H1 (cell line): ENCODE measurements around the gene PRR4. TPM values are rescaled to one million over a fixed set of nuclear protein-coding genes. Genes with fewer than 3 reads are reported as not detected.

ENCODE experiments used
- CTCF ChIA-PET: fragments of 300-600 bp; sonication (Branson Sonifier 250); formaldehyde crosslinking; loops from one replicate; lab custom pipeline; 2021; ENCODE audit not compliant: partially characterized antibody; lab: Charles Lee
- POLR2A ChIA-PET: fragments of 300-600 bp; sonication (Branson Sonifier 250); formaldehyde crosslinking; loops from one replicate; lab custom pipeline; 2021; ENCODE audit warnings: inconsistent platforms; ENCODE audit not compliant: partially characterized antibody; lab: Charles Lee
- DNase-seq, 2 experiments: peaks; one replicate each; pipeline versions ENCODE4 v3.0.0 to v3.0.0-alpha.2; 2010 to 2022; ENCODE audit warnings: low spot score in 2 of 2, low read depth in 1 of 2, mixed read lengths in 1 of 2
- FAIRE-seq: peaks from 2 replicates; lab custom pipeline; 2011; peaks lifted over from hg19 to GRCh38; lab: Jason Lieb, UNC
- H2AFZ ChIP-seq: 2 replicates; pipeline ENCODE4 v1.8.1; 2012; ENCODE audit warnings: low read length, inconsistent platforms
- H2AK5ac ChIP-seq: 2 replicates; pipeline ENCODE4 v1.6.1; 2013; ENCODE audit warnings: low read depth, low read length
- H2BK120ac ChIP-seq: replicated peaks from 2 replicates; pipeline ENCODE3; 2013; ENCODE audit warnings: low read depth, low read length, inconsistent platforms
- H2BK12ac ChIP-seq: 2 replicates; pipeline ENCODE4 v1.6.1; 2013; ENCODE audit warnings: low read depth, low read length
- H2BK15ac ChIP-seq: 2 replicates; pipeline ENCODE4 v1.6.1; 2013; ENCODE audit warnings: low read length
- H2BK20ac ChIP-seq: 2 replicates; pipeline ENCODE4 v1.6.1; 2013; ENCODE audit warnings: low read length
- H2BK5ac ChIP-seq: 2 replicates; pipeline ENCODE4 v1.6.1; 2013; ENCODE audit warnings: low read depth, low read length
- H3K14ac ChIP-seq: 2 replicates; pipeline ENCODE4 v1.6.1; 2013; ENCODE audit warnings: inconsistent platforms; ENCODE audit not compliant: insufficient read length
- H3K18ac ChIP-seq: 2 replicates; pipeline ENCODE4 v1.6.1; 2013; ENCODE audit warnings: low read length; ENCODE audit errors: extremely low read depth
- H3K23ac ChIP-seq: 2 replicates; pipeline ENCODE4 v1.6.1; 2013; ENCODE audit warnings: inconsistent platforms; ENCODE audit not compliant: insufficient read length
- H3K23me2 ChIP-seq: 2 replicates; pipeline ENCODE4 v1.6.1; 2013; ENCODE audit warnings: low read depth, low read length
- H3K27ac ChIP-seq: 2 replicates; pipeline ENCODE4 v1.6.1; 2011; ENCODE audit warnings: low read depth, low read length, inconsistent platforms
- H3K27me3 ChIP-seq, 4 experiments: replicated peaks in 1 of 4; 1 replicate in 1 of 4; 2 replicates in 3 of 4; pipeline versions ENCODE4 v1.6.1 to v1.8.1; 2011 to 2013; ENCODE audit warnings: low read length in 3 of 4, mild to moderate bottlenecking in 3 of 4, inconsistent platforms in 2 of 4, mixed read lengths in 2 of 4, moderate library complexity in 1 of 4; ENCODE audit not compliant: control insufficient read depth in 3 of 4, insufficient read depth in 3 of 4; ENCODE audit errors: extremely low read depth in 1 of 4
- H3K36me3 ChIP-seq, 4 experiments: 2 replicates each; pipeline versions ENCODE4 v1.6.1 to v1.8.1; 2011 to 2013; ENCODE audit warnings: mild to moderate bottlenecking in 4 of 4, low read length in 3 of 4, moderate library complexity in 2 of 4, control low read depth in 1 of 4, inconsistent platforms in 1 of 4; ENCODE audit not compliant: insufficient read depth in 4 of 4, control insufficient read depth in 2 of 4
- H3K4ac ChIP-seq: replicated peaks from 2 replicates; pipeline ENCODE3; 2013; ENCODE audit warnings: low read length, low read depth, mixed read lengths, inconsistent platforms; ENCODE audit not compliant: insufficient read length
- H3K4me1 ChIP-seq, 4 experiments: replicated peaks in 1 of 4; 1 replicate in 1 of 4; 2 replicates in 3 of 4; pipeline versions ENCODE4 v1.6.1 to v1.8.1; 2011 to 2013; ENCODE audit warnings: low read length in 3 of 4, inconsistent platforms in 2 of 4, mixed read lengths in 1 of 4; ENCODE audit not compliant: insufficient read depth in 4 of 4, control insufficient read depth in 3 of 4
- H3K4me2 ChIP-seq, 2 experiments: 2 replicates each; pipeline versions ENCODE4 v1.6.1 to v1.8.1; 2011 to 2013; ENCODE audit warnings: low read depth in 2 of 2, low read length in 2 of 2, control low read depth in 1 of 2, inconsistent platforms in 1 of 2, mild to moderate bottlenecking in 1 of 2; ENCODE audit not compliant: insufficient read depth in 1 of 2
- H3K4me3 ChIP-seq, 4 experiments: fragments of 200-600, 300-600 bp in 1 of 4; sonication (generic), shearing (Covaris generic), sonication (Bioruptor Twin) in 1 of 4; 2 replicates each; pipeline versions ENCODE4 v1.5.1 to v1.8.1; 2011 to 2016; ENCODE audit warnings: low read length in 4 of 4, low read depth in 3 of 4, control low read depth in 2 of 4, inconsistent platforms in 2 of 4, mild to moderate bottlenecking in 2 of 4, mixed read lengths in 1 of 4, moderate library complexity in 1 of 4; ENCODE audit not compliant: insufficient read depth in 2 of 4; ENCODE audit errors: extremely low read depth in 1 of 4
- H3K56ac ChIP-seq: replicated peaks from 2 replicates; pipeline ENCODE3; 2013; ENCODE audit warnings: low read depth, mild to moderate bottlenecking, mixed read lengths, low read length, inconsistent platforms; ENCODE audit not compliant: insufficient read length
- H3K79me1 ChIP-seq: 2 replicates; pipeline ENCODE4 v1.6.1; 2013; ENCODE audit warnings: low read depth, low read length, control low read depth
- H3K79me2 ChIP-seq, 2 experiments: 2 replicates each; pipeline versions ENCODE4 v1.6.1 to v1.8.1; 2012 to 2013; ENCODE audit warnings: low read length in 2 of 2, mild to moderate bottlenecking in 2 of 2, inconsistent platforms in 1 of 2; ENCODE audit not compliant: insufficient read depth in 2 of 2, control insufficient read depth in 1 of 2
- H3K9ac ChIP-seq, 4 experiments: replicated peaks in 1 of 4; 1 replicate in 1 of 4; 2 replicates in 3 of 4; pipeline versions ENCODE4 v1.6.1 to v1.8.1; 2011 to 2013; ENCODE audit warnings: low read depth in 3 of 4, low read length in 3 of 4, control low read depth in 2 of 4, mild to moderate bottlenecking in 2 of 4, moderate library complexity in 2 of 4, inconsistent platforms in 1 of 4; ENCODE audit errors: extremely low read depth in 1 of 4
- H3K9me3 ChIP-seq, 2 experiments: 2 replicates each; pipeline versions ENCODE4 v1.6.1 to v1.8.1; 2012 to 2013; ENCODE audit warnings: mild to moderate bottlenecking in 2 of 2, moderate library complexity in 2 of 2, control low read depth in 1 of 2, inconsistent platforms in 1 of 2, low read depth in 1 of 2, low read length in 1 of 2, mixed read lengths in 1 of 2; ENCODE audit not compliant: insufficient read depth in 2 of 2
- H4K20me1 ChIP-seq, 2 experiments: replicated peaks in 1 of 2; 2 replicates each; pipeline versions ENCODE3 to v1.8.1; 2011 to 2013; ENCODE audit warnings: inconsistent platforms in 2 of 2, low read length in 2 of 2, mild to moderate bottlenecking in 1 of 2; ENCODE audit not compliant: insufficient read depth in 2 of 2, control insufficient read depth in 1 of 2
- H4K5ac ChIP-seq: 2 replicates; pipeline ENCODE4 v1.6.1; 2013; ENCODE audit warnings: low read length, low read depth, mixed read lengths, inconsistent platforms; ENCODE audit not compliant: insufficient read length
- H4K8ac ChIP-seq: 2 replicates; pipeline ENCODE4 v1.8.0; 2013; ENCODE audit warnings: mild to moderate bottlenecking, moderate library complexity, low read length, inconsistent platforms; ENCODE audit not compliant: insufficient read depth; ENCODE audit errors: extremely low read depth
- H4K91ac ChIP-seq: replicated peaks from 2 replicates; pipeline ENCODE3; 2013; ENCODE audit warnings: low read length, mixed read lengths, inconsistent platforms; ENCODE audit not compliant: insufficient read length
- CBX5 ChIP-seq: fragments of 300-800, 300-1000 bp; sonication (generic); IDR thresholded peaks from 2 replicates; pipeline ENCODE4 v1.7.1; 2016; ENCODE audit warnings: antibody characterized with exemption, low read length, low read depth
- CEBPB ChIP-seq: IDR thresholded peaks from 2 replicates; pipeline ENCODE4 v1.6.1; 2012; ENCODE audit warnings: low read depth, low read length
- JUND ChIP-seq: IDR thresholded peaks from 2 replicates; pipeline ENCODE4 v1.6.1; 2011; ENCODE audit warnings: mild to moderate bottlenecking, improper control_type of control experiment, low read length
- RAD21 ChIP-seq, 2 experiments: IDR thresholded peaks in 1 of 2; conservative IDR thresholded peaks in 1 of 2; 2 replicates each; pipeline ENCODE4 v1.6.1; 2011; ENCODE audit warnings: low read depth in 2 of 2, low read length in 2 of 2, improper control_type of control experiment in 1 of 2, inconsistent platforms in 1 of 2, mild to moderate bottlenecking in 1 of 2, moderate library complexity in 1 of 2
- RNF2 ChIP-seq: fragments of 200-900, 300-1000 bp; sonication (generic); IDR thresholded peaks from 2 replicates; pipeline ENCODE4 v1.7.1; 2016; ENCODE audit warnings: borderline replicate concordance, low read depth, mild to moderate bottlenecking, antibody characterized with exemption, low read length; ENCODE audit not compliant: poor library complexity, severe bottlenecking; ENCODE audit errors: missing control alignments
- SIN3A ChIP-seq, 2 experiments: IDR thresholded peaks in 1 of 2; conservative IDR thresholded peaks in 1 of 2; 2 replicates each; pipeline ENCODE4 v1.6.1; 2011 to 2012; ENCODE audit warnings: low read length in 2 of 2, improper control_type of control experiment in 1 of 2, low read depth in 1 of 2, mild to moderate bottlenecking in 1 of 2
- SIRT6 ChIP-seq: IDR thresholded peaks from one replicate; pipeline ENCODE4 v1.7.1; 2012; ENCODE audit warnings: low read length, inconsistent platforms
- TAF1 ChIP-seq: IDR thresholded peaks from 2 replicates; pipeline ENCODE4 v1.6.1; 2011; ENCODE audit warnings: mild to moderate bottlenecking, low read depth, low read length
- WGBS, 2 experiments: shearing (Covaris generic) in 1 of 2; methylation state at CpG; one replicate each; pipeline versions ENCODE4 v1.1.6 to v1.1.7; 2013 to 2015; ENCODE audit warnings: low lambda C conversion rate in 2 of 2, mixed read lengths in 2 of 2, inconsistent platforms in 1 of 2, low coverage in 1 of 2, missing lambda C conversion rate in 1 of 2; ENCODE audit not compliant: insufficient replicate concordance in 2 of 2, insufficient coverage in 1 of 2, insufficient read length in 1 of 2; ENCODE audit errors: extremely low coverage in 1 of 2, missing lambda C conversion rate in 1 of 2; 5-methylcytosine and 5-hydroxymethylcytosine counted together
- polyA plus RNA-seq, 7 experiments: library from polyadenylated mRNA; depleted of rRNA in 3 of 7; stranded (reverse) in 5 of 7; unstranded in 2 of 7; fragments of >200 nt in 5 of 7; fragments of 200-250 nt in 2 of 7; gene quantifications; 1 replicate in 5 of 7; 2 replicates in 1 of 7; 4 replicates in 1 of 7; pipeline versions ENCODE4 v1.2.1 to v1.2.3, GENCODE V29; 2011 to 2013; ENCODE audit warnings: missing spikeins in 2 of 7, mixed read lengths in 2 of 7
- total RNA-seq: library from RNA; stranded (reverse); fragmentation: NEBNext Ultra II Directional; extraction: Animal tissue kit (Norgen Biotek cat#: 25700); gene quantifications from 2 replicates; pipeline ENCODE4 v1.2.1, GENCODE V29; 2021
- TF ChIP-seq, protein P1 (sequence below): IDR thresholded peaks from 2 replicates; pipeline ENCODE4 v1.6.1; 2012; ENCODE audit warnings: inconsistent platforms

PRR4 gene
- total and polyA plus RNA-seq, 2 of the 8 experiments (the other 6 are each of a cell fraction or from before 2014, with no cell fraction given) = 11.2 TPM; not detected in 1

- no peak for TF ChIP-seq RAD21 (IDR thresholded peaks at IDR 0.05 in 1 of 2, conservative IDR thresholded peaks at IDR 0.05 in 1 of 2; ENCODE audit: low read depth in 2 of 2, low read length in 2 of 2)
- TF ChIP-seq CEBPB = no peak
- TF ChIP-seq SIN3A (conservative IDR thresholded peaks at IDR 0.05 in 1 of 2, IDR thresholded peaks at IDR 0.05 in 1 of 2; ENCODE audit: low read depth in 1 of 2, low read length in 2 of 2) = no peak
- no peak for TF ChIP-seq CBX5
- TF ChIP-seq TAF1 = no peak
- TF ChIP-seq JUND = no peak
- no peak for TF ChIP-seq RNF2
- TF ChIP-seq, protein P1, sequence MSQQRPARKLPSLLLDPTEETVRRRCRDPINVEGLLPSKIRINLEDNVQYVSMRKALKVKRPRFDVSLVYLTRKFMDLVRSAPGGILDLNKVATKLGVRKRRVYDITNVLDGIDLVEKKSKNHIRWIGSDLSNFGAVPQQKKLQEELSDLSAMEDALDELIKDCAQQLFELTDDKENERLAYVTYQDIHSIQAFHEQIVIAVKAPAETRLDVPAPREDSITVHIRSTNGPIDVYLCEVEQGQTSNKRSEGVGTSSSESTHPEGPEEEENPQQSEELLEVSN = no peak
- no peak for TF ChIP-seq SIRT6
- Histone ChIP-seq H2BK120ac (no peak within 1 kb of the TSS), H3K36me3 (no peaks in the 10 kb centered on the region), H3K9ac (no peak within 1 kb of the TSS), H3K4ac (no peak within 1 kb of the TSS), H3K18ac (no peak within 1 kb of the TSS), H3K9me3 (no peaks in the 10 kb centered on the region), H2AK5ac (no peak within 1 kb of the TSS), H3K23me2 (no peaks in the 10 kb centered on the region), H4K91ac (no peak within 1 kb of the TSS), H3K23ac (no peak within 1 kb of the TSS), H2BK5ac (no peak within 1 kb of the TSS), H3K4me2 (no peak within 1 kb of the TSS), H2AFZ (no peak within 1 kb of the TSS), H3K79me1 (no peaks in the 10 kb centered on the region), H4K20me1 (no peaks in the 10 kb centered on the region), H3K14ac (no peak within 1 kb of the TSS), H2BK20ac (no peak within 1 kb of the TSS), H3K56ac (no peak within 1 kb of the TSS), H2BK12ac (no peak within 1 kb of the TSS), H4K8ac (no peak within 1 kb of the TSS), H2BK15ac (no peak within 1 kb of the TSS), H3K4me3 (no peak within 1 kb of the TSS), H4K5ac (no peak within 1 kb of the TSS), H3K27me3 (no peaks in the 10 kb centered on the region), H3K27ac (no peak within 1 kb of the TSS), H3K79me2 (no peaks in the 10 kb centered on the region), H3K4me1 (no peaks in the 10 kb centered on the region)
- FAIRE-seq (no peak), DNase-seq (no peak)
- POLR2A ChIA-PET = no interaction called here
- CTCF ChIA-PET = no interaction called here
- 89% methylated on average over 3 of the region's 3 CpGs; no CpG with 5 or more reads in 1 of the 2 experiments for WGBS, 2 experiments
Measured at GRCh38 chr12:10826258-10826657, 23.0 kb downstream of the PRR4 start, which contains the start of gene TAS2R10. TSS of gene TAS2R10 (minus strand) at chr12:10826358. CDS start at chr12:10826269, 89 bp downstream.
